ENCODE measurements around the gene TMBIM6.
"Not testable (repeated sequence)": the region's sequence is repeated elsewhere in the genome, so short reads cannot be mapped to it uniquely, and the experiment has no call there.

TMBIM6 gene

GRCh38 chr12:49728446-49728845 lies 12.9 kb upstream of the TMBIM6 start:
- no peak for DNase-seq (ENCODE audit: low read depth in 2 of 3, low spot score in 2 of 3)

GRCh38 chr12:49730050-49730449 lies 11.3 kb upstream of the TMBIM6 start:
- no peak for DNase-seq (ENCODE audit: low read depth in 2 of 3, low spot score in 2 of 3)

GRCh38 chr12:49730568-49731101 lies 10.7 kb upstream of the TMBIM6 start:
- DNase-seq (ENCODE audit: low read depth in 2 of 3, low spot score in 2 of 3): no peak

- no peak for DNase-seq (ENCODE audit: low read depth in 2 of 3, low spot score in 2 of 3)
Observed at GRCh38 chr12:49733219-49734017, 7.9 kb upstream of the TMBIM6 start.

GRCh38 chr12:49734900-49735299 lies 6.5 kb upstream of the TMBIM6 start:
- DNase-seq (ENCODE audit: low read depth in 2 of 3, low spot score in 2 of 3): not testable (repeated sequence)

- not testable (repeated sequence) for DNase-seq (ENCODE audit: low read depth in 2 of 3, low spot score in 2 of 3)
Observed at GRCh38 chr12:49738721-49739120, 2.6 kb upstream of the TMBIM6 start.

GRCh38 chr12:49740277-49740676 lies 1.1 kb upstream of the TMBIM6 start:
- not testable (repeated sequence) for DNase-seq (ENCODE audit: low read depth in 2 of 3, low spot score in 2 of 3)

- peak; percentile 63 to 79 (median 73) for DNase-seq (ENCODE audit: low read depth in 2 of 3, low spot score in 2 of 3)
Observed at GRCh38 chr12:49741882-49742620, 694 bp downstream of the TMBIM6 start.

GRCh38 chr12:49744363-49744885 lies 3.1 kb downstream of the TMBIM6 start:
- no peak for DNase-seq (ENCODE audit: low read depth in 2 of 3, low spot score in 2 of 3)

GRCh38 chr12:49748306-49748705 lies 6.9 kb downstream of the TMBIM6 start:
- no peak for DNase-seq (ENCODE audit: low read depth in 2 of 3, low spot score in 2 of 3)

- no peak for DNase-seq (ENCODE audit: low read depth in 2 of 3, low spot score in 2 of 3)
Observed at GRCh38 chr12:49748800-49749199, 7.4 kb downstream of the TMBIM6 start.

GRCh38 chr12:49750027-49750995 lies 9.0 kb downstream of the TMBIM6 start:
- DNase-seq (ENCODE audit: low read depth in 2 of 3, low spot score in 2 of 3): peak in 1 of 3 experiments; percentile 14

- DNase-seq (ENCODE audit: low read depth in 2 of 3, low spot score in 2 of 3): no peak
Observed at GRCh38 chr12:49750996-49751393, 9.6 kb downstream of the TMBIM6 start.

- no peak for DNase-seq (ENCODE audit: low read depth in 2 of 3, low spot score in 2 of 3)
Observed at GRCh38 chr12:49761677-49762467, 20.5 kb downstream of the TMBIM6 start.

GRCh38 chr12:49762468-49762847 lies 21.1 kb downstream of the TMBIM6 start:
- peak in 1 of 3 experiments; percentile 17 for DNase-seq (ENCODE audit: low read depth in 2 of 3, low spot score in 2 of 3)

- DNase-seq (ENCODE audit: low read depth in 2 of 3, low spot score in 2 of 3): peak; percentile 52 to 70 (median 62)
Observed at GRCh38 chr12:49763006-49763591, 21.7 kb downstream of the TMBIM6 start.

GRCh38 chr12:49764126-49764525 lies 22.8 kb downstream of the TMBIM6 start:
- no peak for DNase-seq (ENCODE audit: low read depth in 2 of 3, low spot score in 2 of 3)

GRCh38 chr12:49766115-49766455 lies 24.7 kb downstream of the TMBIM6 start:
- no peak for DNase-seq (ENCODE audit: low read depth in 2 of 3, low spot score in 2 of 3)

- no peak for DNase-seq (ENCODE audit: low read depth in 2 of 3, low spot score in 2 of 3)
Observed at GRCh38 chr12:49767333-49767732, 26.0 kb downstream of the TMBIM6 start.

GRCh38 chr12:49773102-49773501 lies 31.7 kb downstream of the TMBIM6 start:
- DNase-seq (ENCODE audit: low read depth in 2 of 3, low spot score in 2 of 3): not testable (repeated sequence)
